A673 (cell line): ENCODE measurements around the gene CDH4. TPM values are rescaled to one million over a fixed set of nuclear protein-coding genes. Genes with fewer than 3 reads are reported as not detected.
"Not testable (repeated sequence)": the region's sequence is repeated elsewhere in the genome, so short reads cannot be mapped to it uniquely, and the experiment has no call there.

Experiments
- BruUV-seq: library from RNA; stranded (reverse); fragments of 400-500 nt; replicated peaks from 2 replicates; lab custom pipeline; 2021; lab: Mats Ljungman, UMichigan
- CTCF ChIA-PET: fragments of 300-600 bp; sonication (Branson Sonifier 250); formaldehyde crosslinking; loops from one replicate; lab custom pipeline; 2022; ENCODE audit warnings: antibody characterized with exemption; lab: Charles Lee
- POLR2A ChIA-PET: fragments of 300-600 bp; sonication (Branson Sonifier 250); formaldehyde crosslinking; loops from one replicate; lab custom pipeline; 2022; ENCODE audit warnings: antibody characterized with exemption; ENCODE audit not compliant: low non-redundant PET; lab: Charles Lee
- DNase-seq: peaks from one replicate; pipeline ENCODE4 v3.0.0-alpha.2; 2015; ENCODE audit warnings: low spot score
- H3K27ac ChIP-seq: fragments of 200-600 bp; sonication (generic); 2 replicates; pipeline ENCODE4 v1.5.1; 2016; ENCODE audit warnings: mixed run types, low read depth, mild to moderate bottlenecking, mixed read lengths, antibody characterized with exemption, low read length; ENCODE audit not compliant: poor library complexity, severe bottlenecking
- H3K27me3 ChIP-seq: fragments of 200-600 bp; sonication (generic); replicated peaks from 2 replicates; pipeline ENCODE4 v1.6.1; 2017; ENCODE audit warnings: mixed run types, low read depth, mild to moderate bottlenecking, mixed read lengths, antibody characterized with exemption, low read length; ENCODE audit not compliant: insufficient read depth, poor library complexity
- H3K36me3 ChIP-seq: fragments of 200-600 bp; sonication (generic); 2 replicates; pipeline ENCODE4 v1.6.1; 2016; ENCODE audit warnings: mixed run types, mild to moderate bottlenecking, mixed read lengths, antibody characterized with exemption, low read length; ENCODE audit not compliant: insufficient read depth, poor library complexity, severe bottlenecking
- H3K4me1 ChIP-seq: fragments of 200-600 bp; sonication (generic); 2 replicates; pipeline ENCODE4 v1.6.1; 2017; ENCODE audit warnings: mixed run types, mild to moderate bottlenecking, mixed read lengths, antibody characterized with exemption, low read length; ENCODE audit not compliant: insufficient read depth, poor library complexity, severe bottlenecking
- H3K4me3 ChIP-seq: fragments of 200-600 bp; sonication (generic); 2 replicates; pipeline ENCODE4 v1.5.1; 2016; ENCODE audit warnings: low read depth, mixed run types, mild to moderate bottlenecking, mixed read lengths, low read length; ENCODE audit not compliant: poor library complexity, severe bottlenecking
- H3K9me3 ChIP-seq: fragments of 200-600 bp; sonication (generic); 2 replicates; pipeline ENCODE4 v1.6.1; 2016; ENCODE audit warnings: mixed run types, low read depth, mild to moderate bottlenecking, mixed read lengths, antibody characterized with exemption, low read length; ENCODE audit not compliant: poor library complexity, severe bottlenecking
- CTCF ChIP-seq: fragments of 300-800, 200-600 bp; sonication (generic); conservative IDR thresholded peaks from 2 replicates; pipeline ENCODE4 v1.5.1; 2017; ENCODE audit warnings: low read depth, mild to moderate bottlenecking, antibody characterized with exemption, low read length, moderate library complexity, mixed read lengths
- EZH2 ChIP-seq: fragments of 200-600 bp; sonication (generic); IDR thresholded peaks from 2 replicates; pipeline ENCODE4 v1.6.1; 2017; ENCODE audit warnings: borderline replicate concordance, low read depth, mild to moderate bottlenecking, mixed read lengths, antibody characterized with exemption, low read length; ENCODE audit not compliant: poor library complexity, severe bottlenecking
- intact Hi-C: fragments of 100-400 bp; cut with micrococcal nuclease; formaldehyde crosslinking; loops from one replicate; pipeline ENCODE4 v1.10.0; 2022; ENCODE audit not compliant: unreplicated experiment
- total RNA-seq: library from RNA; stranded (reverse); gene quantifications from 2 replicates; pipeline ENCODE4 v1.2.3, GENCODE V29; 2021

The CDH4 gene
- total RNA-seq, 1 experiment from 2014 or later: 8.3 TPM

- no peak for DNase-seq
- ChIA-PET CTCF (no interaction called here), POLR2A (no interaction called here)
- BruUV-seq: no TSS peak
- H3K4me1 ChIP-seq: no peaks in the 10 kb centered on the region
- H3K4me3 ChIP-seq: no peak overlapping the region
- H3K9me3 ChIP-seq: no peaks in the 10 kb centered on the region
- intact Hi-C loops: no loop called here
- H3K27me3 ChIP-seq: peaks cover 8% of the 10 kb centered on the region
- H3K36me3 ChIP-seq: peaks cover 11% of the 10 kb centered on the region
- no peak overlapping the region for H3K27ac ChIP-seq
- TF ChIP-seq CTCF (no peak), EZH2 (no peak)
Observed at GRCh38 chr20:61970357-61970756, 718.3 kb downstream of the CDH4 start.

- CTCF ChIA-PET, POLR2A ChIA-PET, BruUV-seq, intact Hi-C loops, H3K4me3 ChIP-seq, H3K9me3 ChIP-seq, DNase-seq, H3K27me3 ChIP-seq, H3K4me1 ChIP-seq, H3K27ac ChIP-seq: not testable (repeated sequence)
- peaks cover 11% of the 10 kb centered on the region for H3K36me3 ChIP-seq
Observed at GRCh38 chr20:61971595-61971994, 719.5 kb downstream of the CDH4 start.

GRCh38 chr20:61972636-61973508, 720.8 kb downstream of the CDH4 start:
- no peak for DNase-seq
- Histone ChIP-seq H3K4me1 (no peaks in the 10 kb centered on the region), H3K4me3 (no peak overlapping the region), H3K9me3 (no peaks in the 10 kb centered on the region), H3K27me3 (no peaks in the 10 kb centered on the region), H3K27ac (no peak overlapping the region), H3K36me3 (peaks cover 11% of the 10 kb centered on the region)
- no TSS peak for BruUV-seq
- ChIA-PET CTCF (no interaction called here), POLR2A (no interaction called here)
- intact Hi-C loops: no loop called here
- no peak for TF ChIP-seq CTCF
- no peak for TF ChIP-seq EZH2
